Measurements from ENCODE around the gene DOCK1. TPM values are rescaled to one million over a fixed set of nuclear protein-coding genes. Genes with fewer than 3 reads are reported as not detected.

Gene DOCK1
- total RNA-seq, 4 donors from 2014 or later = 4.3 to 6.0 (median 4.8) TPM

DNA sequence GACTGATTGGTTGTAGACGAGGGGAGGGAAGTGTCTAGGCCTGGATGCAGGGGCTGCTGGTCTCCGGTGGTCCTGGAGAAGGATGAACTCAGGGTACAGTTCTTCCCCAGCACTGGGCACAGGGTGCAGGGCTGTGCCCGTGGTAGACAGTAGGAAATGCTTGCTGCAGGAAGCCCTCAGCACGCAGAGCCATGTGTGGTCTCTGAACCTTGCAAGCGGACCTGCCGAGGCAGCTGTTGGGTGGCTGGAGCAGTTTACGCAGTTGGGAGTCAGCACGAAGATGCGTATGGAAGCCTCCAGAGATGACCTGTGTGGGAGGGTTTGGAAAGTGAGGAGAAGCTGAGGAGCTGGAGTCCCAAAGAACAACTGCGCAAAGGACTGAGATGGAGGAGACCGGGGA is 39.0 kb downstream of the DOCK1 start:
- in situ Hi-C loops (cut with MboI; ENCODE audit: low sequenced_read_pairs in 4 of 4) (no loop called here), intact Hi-C loops (cut with DNase I; ENCODE audit: low total_unique reads) (no loop called here)
- no peaks in the 10 kb centered on the region for H3K4me1 ChIP-seq
- H3K27ac ChIP-seq = no peak overlapping the region
- H3K9me3 ChIP-seq = no peaks in the 10 kb centered on the region
- no peaks in the 10 kb centered on the region for H3K36me3 ChIP-seq
- no peak for TF ChIP-seq POLR2A (IDR thresholded peaks at IDR 0.05)
- TF ChIP-seq, protein P1, sequence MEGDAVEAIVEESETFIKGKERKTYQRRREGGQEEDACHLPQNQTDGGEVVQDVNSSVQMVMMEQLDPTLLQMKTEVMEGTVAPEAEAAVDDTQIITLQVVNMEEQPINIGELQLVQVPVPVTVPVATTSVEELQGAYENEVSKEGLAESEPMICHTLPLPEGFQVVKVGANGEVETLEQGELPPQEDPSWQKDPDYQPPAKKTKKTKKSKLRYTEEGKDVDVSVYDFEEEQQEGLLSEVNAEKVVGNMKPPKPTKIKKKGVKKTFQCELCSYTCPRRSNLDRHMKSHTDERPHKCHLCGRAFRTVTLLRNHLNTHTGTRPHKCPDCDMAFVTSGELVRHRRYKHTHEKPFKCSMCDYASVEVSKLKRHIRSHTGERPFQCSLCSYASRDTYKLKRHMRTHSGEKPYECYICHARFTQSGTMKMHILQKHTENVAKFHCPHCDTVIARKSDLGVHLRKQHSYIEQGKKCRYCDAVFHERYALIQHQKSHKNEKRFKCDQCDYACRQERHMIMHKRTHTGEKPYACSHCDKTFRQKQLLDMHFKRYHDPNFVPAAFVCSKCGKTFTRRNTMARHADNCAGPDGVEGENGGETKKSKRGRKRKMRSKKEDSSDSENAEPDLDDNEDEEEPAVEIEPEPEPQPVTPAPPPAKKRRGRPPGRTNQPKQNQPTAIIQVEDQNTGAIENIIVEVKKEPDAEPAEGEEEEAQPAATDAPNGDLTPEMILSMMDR (IDR thresholded peaks at IDR 0.05 in 4 of 5, conservative IDR thresholded peaks at IDR 0.05 in 1 of 5) = no peak
- DNase-seq (no peak), ATAC-seq (no peak)
- H3K27me3 ChIP-seq = no peaks in the 10 kb centered on the region
- H3K4me3 ChIP-seq = no peak overlapping the region

DNA sequence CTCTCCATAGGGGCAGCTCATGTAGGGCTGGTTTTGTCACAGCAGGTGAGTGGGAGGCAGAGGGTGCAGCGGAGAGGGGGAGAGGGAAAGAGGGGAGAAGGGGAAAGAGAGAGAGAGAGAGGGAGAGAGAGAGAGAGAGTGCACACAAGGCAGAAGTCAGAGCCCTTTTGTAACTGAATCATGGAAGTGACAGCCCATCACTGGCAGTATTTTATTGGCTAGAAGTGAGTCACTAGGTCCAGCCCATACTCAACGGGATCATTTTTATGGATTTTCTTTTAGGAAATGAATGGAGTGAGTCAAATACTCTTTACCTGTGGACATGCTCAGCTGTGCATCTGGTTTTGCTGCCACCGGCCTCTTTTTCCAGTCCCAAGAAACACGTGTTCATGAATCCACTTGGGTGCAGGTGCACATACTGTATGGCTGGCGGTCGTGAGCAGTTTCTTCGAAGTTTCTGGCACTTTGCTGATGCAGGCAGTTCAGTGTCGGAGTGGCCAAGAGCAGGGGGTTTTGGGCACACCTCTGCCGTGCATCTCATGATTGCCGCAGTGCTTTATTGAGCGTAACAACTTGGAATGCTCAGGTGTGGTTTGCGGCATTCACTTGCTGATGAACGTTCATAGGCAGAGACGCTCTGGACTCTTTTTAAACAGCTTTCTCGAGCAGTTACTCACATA is 40.3 kb downstream of the DOCK1 start:
- H3K36me3 ChIP-seq = no peaks in the 10 kb centered on the region
- in situ Hi-C loops (cut with MboI; ENCODE audit: low sequenced_read_pairs in 4 of 4) = no loop called here
- no peak overlapping the region for H3K27ac ChIP-seq
- ATAC-seq (no peak), DNase-seq (no peak)
- TF ChIP-seq, protein P1 (IDR thresholded peaks at IDR 0.05 in 4 of 5, conservative IDR thresholded peaks at IDR 0.05 in 1 of 5) = no peak
- TF ChIP-seq POLR2A (IDR thresholded peaks at IDR 0.05) = no peak
- no peaks in the 10 kb centered on the region for H3K4me1 ChIP-seq
- H3K4me3 ChIP-seq = no peak overlapping the region
- H3K9me3 ChIP-seq = no peaks in the 10 kb centered on the region
- no peaks in the 10 kb centered on the region for H3K27me3 ChIP-seq
- intact Hi-C loops (cut with DNase I; ENCODE audit: low total_unique reads) = no loop called here

DNA sequence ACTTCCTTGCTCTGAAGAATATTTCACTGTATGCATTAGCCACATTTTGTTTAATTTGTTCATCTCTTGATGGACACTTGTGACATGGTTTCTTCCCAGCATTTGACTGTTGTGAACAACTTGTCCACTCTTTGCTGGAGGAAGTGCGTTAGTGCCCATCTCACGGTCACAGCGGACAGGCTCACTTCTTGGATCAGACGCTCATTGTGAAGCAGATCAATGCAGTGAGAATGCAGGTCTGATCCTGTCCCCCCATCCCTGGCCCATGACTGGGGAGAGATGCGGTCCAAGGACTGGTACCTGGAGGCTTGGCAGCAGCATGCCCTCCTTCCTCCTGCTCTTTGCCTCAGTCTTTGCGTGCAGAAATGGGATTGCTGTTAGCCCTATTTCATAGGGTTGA is 41.5 kb downstream of the DOCK1 start:
- no peak for TF ChIP-seq POLR2A (IDR thresholded peaks at IDR 0.05)
- TF ChIP-seq, protein P1 (IDR thresholded peaks at IDR 0.05 in 4 of 5, conservative IDR thresholded peaks at IDR 0.05 in 1 of 5) = no peak
- in situ Hi-C loops (cut with MboI; ENCODE audit: low sequenced_read_pairs in 4 of 4) = no loop called here
- no peak for DNase-seq
- Histone ChIP-seq H3K4me1 (no peaks in the 10 kb centered on the region), H3K27ac (no peak overlapping the region), H3K9me3 (no peaks in the 10 kb centered on the region), H3K36me3 (no peaks in the 10 kb centered on the region), H3K4me3 (no peak overlapping the region), H3K27me3 (no peaks in the 10 kb centered on the region)
- ATAC-seq = no peak
- intact Hi-C loops (cut with DNase I; ENCODE audit: low total_unique reads) = no loop called here

DNA sequence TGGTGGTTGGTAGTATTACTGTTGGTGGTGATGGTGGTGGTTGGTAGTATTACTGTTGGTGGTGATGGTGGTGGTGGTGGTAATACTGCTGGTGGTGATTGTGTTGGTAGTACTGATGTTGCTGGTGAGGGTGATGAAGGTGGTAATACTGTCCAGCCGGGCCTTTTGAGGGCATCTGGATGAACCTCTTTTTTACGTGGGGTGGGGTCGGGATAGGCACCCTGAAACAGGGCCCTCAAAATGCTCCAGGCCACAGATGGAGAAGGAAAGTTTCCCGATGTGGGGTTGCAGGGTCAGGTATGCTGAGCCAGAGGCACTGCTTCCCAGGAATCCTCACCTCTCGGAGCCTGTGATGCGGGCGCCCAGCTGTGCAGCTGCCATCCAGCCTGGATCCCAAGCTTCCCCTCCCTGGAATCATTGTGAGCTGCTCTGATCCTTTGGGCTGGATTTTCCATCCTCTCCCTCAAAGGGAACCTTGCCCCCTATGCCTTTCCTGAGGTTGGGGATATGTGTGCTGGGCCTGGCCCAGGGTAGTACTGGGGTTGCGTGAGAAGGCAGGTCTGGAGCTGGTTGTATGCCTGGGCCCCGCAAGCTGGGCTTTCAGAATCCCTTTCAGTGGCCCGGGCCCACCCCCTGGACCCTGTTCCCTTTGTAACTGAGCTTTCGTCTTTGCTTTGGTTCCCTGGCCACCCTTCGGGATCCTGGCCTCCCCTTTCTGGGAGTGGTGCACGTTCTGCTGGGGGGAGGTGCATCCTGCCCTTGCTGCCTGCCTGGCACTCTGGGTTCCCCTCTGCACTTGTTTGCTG is 43.3 kb downstream of the DOCK1 start:
- H3K4me1 ChIP-seq = no peaks in the 10 kb centered on the region
- in situ Hi-C loops (cut with MboI; ENCODE audit: low sequenced_read_pairs in 4 of 4) (no loop called here), intact Hi-C loops (cut with DNase I; ENCODE audit: low total_unique reads) (no loop called here)
- TF ChIP-seq, protein P1 (IDR thresholded peaks at IDR 0.05 in 4 of 5, conservative IDR thresholded peaks at IDR 0.05 in 1 of 5) = no peak
- no peak for TF ChIP-seq POLR2A (IDR thresholded peaks at IDR 0.05)
- no peaks in the 10 kb centered on the region for H3K27me3 ChIP-seq
- no peak overlapping the region for H3K4me3 ChIP-seq
- H3K27ac ChIP-seq = no peak overlapping the region
- ATAC-seq = no peak
- no peak for DNase-seq
- H3K9me3 ChIP-seq = no peaks in the 10 kb centered on the region
- no peaks in the 10 kb centered on the region for H3K36me3 ChIP-seq

Measured in gastrocnemius medialis (tissue), 4 donors.